SK-N-SH treated with all-trans-retinoic acid at 6 μM for 48 hours (cell line): ENCODE data around the gene HIP1.
"Not testable (repeated sequence)": the region's sequence is repeated elsewhere in the genome, so short reads cannot be mapped to it uniquely, and the experiment has no call there.

Experiments used
- ATAC-seq: fragments of 200-7000 bp; cut with Tn5 transposase; 3 replicates; pipeline ENCODE4 v1.9.1; 2020; ENCODE audit warnings: mild to moderate bottlenecking, moderate library complexity
- ARNTL ChIP-seq: fragments of 450-650 bp; formaldehyde crosslinking; IDR thresholded peaks from 2 replicates; pipeline ENCODE4 v1.5.0; 2020; ENCODE audit warnings: low read depth, mild to moderate bottlenecking, moderate library complexity, borderline replicate concordance
- BACH2 ChIP-seq: fragments of 250-450 bp; sonication (Bioruptor Pico); IDR thresholded peaks from 2 replicates; pipeline ENCODE4 v1.9.0; 2021; ENCODE audit warnings: mild to moderate bottlenecking, borderline replicate concordance
- CREB5 ChIP-seq: fragments of 250-450 bp; sonication (Bioruptor Pico); IDR thresholded peaks from 2 replicates; pipeline ENCODE4 v1.5.1; 2020; ENCODE audit warnings: low read depth, mild to moderate bottlenecking, moderate library complexity
- CSDC2 ChIP-seq: fragments of 250-450 bp; sonication (Bioruptor Pico); IDR thresholded peaks from 2 replicates; pipeline ENCODE4 v1.5.0; 2020; ENCODE audit warnings: mild to moderate bottlenecking, moderate library complexity
- CSRNP3 ChIP-seq: fragments of 250-450 bp; sonication (Bioruptor Pico); IDR thresholded peaks from 2 replicates; pipeline ENCODE4 v1.5.1; 2021; ENCODE audit warnings: mild to moderate bottlenecking, moderate library complexity
- ESRRG ChIP-seq: fragments of 250-450 bp; sonication (Bioruptor Pico); IDR thresholded peaks from 2 replicates; pipeline ENCODE4 v1.6.1; 2021; ENCODE audit warnings: mild to moderate bottlenecking
- GLIS3 ChIP-seq: fragments of 250-450 bp; sonication (Bioruptor Pico); IDR thresholded peaks from 2 replicates; pipeline ENCODE4 v1.5.0; 2020; ENCODE audit warnings: mild to moderate bottlenecking, moderate library complexity
- OSR1 ChIP-seq: fragments of 250-450 bp; sonication (Bioruptor Pico); IDR thresholded peaks from 2 replicates; pipeline ENCODE4 v1.8.0; 2022; ENCODE audit warnings: moderate library complexity, mild to moderate bottlenecking, inconsistent platforms
- PATZ1 ChIP-seq: fragments of 250-450 bp; sonication (Bioruptor Pico); IDR thresholded peaks from 2 replicates; pipeline ENCODE4 v1.8.0; 2020; ENCODE audit warnings: mild to moderate bottlenecking, moderate library complexity, borderline replicate concordance
- RARB ChIP-seq: fragments of 250-450 bp; sonication (Bioruptor Pico); IDR thresholded peaks from 2 replicates; pipeline ENCODE4 v1.8.0; 2021; ENCODE audit warnings: mild to moderate bottlenecking, moderate library complexity
- SNAI2 ChIP-seq: fragments of 250-450 bp; sonication (Bioruptor Pico); IDR thresholded peaks from 2 replicates; pipeline ENCODE4 v1.5.0; 2020; ENCODE audit warnings: mild to moderate bottlenecking, moderate library complexity
- TCF4 ChIP-seq: fragments of 250-450 bp; sonication (Bioruptor Pico); IDR thresholded peaks from 2 replicates; pipeline ENCODE4 v1.8.0; 2021; ENCODE audit warnings: mild to moderate bottlenecking, moderate library complexity, borderline replicate concordance
- TOX ChIP-seq: fragments of 250-450 bp; sonication (Bioruptor Pico); IDR thresholded peaks from 2 replicates; pipeline ENCODE4 v1.8.0; 2021; ENCODE audit warnings: mild to moderate bottlenecking, moderate library complexity, borderline replicate concordance
- ZC3H10 ChIP-seq: fragments of 250-450 bp; sonication (Bioruptor Pico); IDR thresholded peaks from 2 replicates; pipeline ENCODE4 v1.5.1; 2021; ENCODE audit warnings: mild to moderate bottlenecking, moderate library complexity
- ZNF565 ChIP-seq: fragments of 450-650 bp; formaldehyde crosslinking; conservative IDR thresholded peaks from 2 replicates; pipeline ENCODE4 v1.5.0; 2020; ENCODE audit warnings: low read depth, mild to moderate bottlenecking, moderate library complexity
- ZNF8 ChIP-seq: fragments of 450-650 bp; formaldehyde crosslinking; IDR thresholded peaks from 2 replicates; pipeline ENCODE4 v1.5.0; 2020; ENCODE audit warnings: mild to moderate bottlenecking, moderate library complexity

HIP1 gene

GRCh38 chr7:75614401-75614800, 124.3 kb downstream of the HIP1 start (continued):
- TF ChIP-seq OSR1 (CRISPR knock-in tag) (no peak), GLIS3 (CRISPR knock-in tag) (no peak), ESRRG (CRISPR knock-in tag) (no peak)

- no peak for TF ChIP-seq BACH2 (CRISPR knock-in tag)
- no peak for TF ChIP-seq ZC3H10
- no peak for TF ChIP-seq SNAI2 (CRISPR knock-in tag)
- TF ChIP-seq PATZ1 (CRISPR knock-in tag), result no peak
- no peak for TF ChIP-seq RARB (CRISPR knock-in tag)
- TF ChIP-seq ZNF8 (CRISPR knock-in tag), result no peak
- no peak for ATAC-seq
These were observed 125.4 kb downstream of the HIP1 start for GRCh38 chr7:75613351-75613750.

GRCh38 chr7:75611557-75612178, 127.1 kb downstream of the HIP1 start:
- ATAC-seq, result peak; percentile 55
- TF ChIP-seq ESRRG (CRISPR knock-in tag) (no peak), ARNTL (CRISPR knock-in tag) (no peak), TOX (no peak), CREB5 (CRISPR knock-in tag) (no peak)

GRCh38 chr7:75609416-75609815, 129.3 kb downstream of the HIP1 start:
- not testable (repeated sequence) for ATAC-seq

- TF ChIP-seq PATZ1 (CRISPR knock-in tag) (no peak), ZNF565 (no peak), TCF4 (CRISPR knock-in tag) (no peak), CSDC2 (CRISPR knock-in tag) (no peak), TOX (no peak), GLIS3 (CRISPR knock-in tag) (no peak), CSRNP3 (CRISPR knock-in tag) (no peak)
- TF ChIP-seq, all 23 proteins: peak for 0
These were observed 130.2 kb downstream of the HIP1 start for GRCh38 chr7:75608451-75609122.

GRCh38 chr7:75604408-75604807, 134.3 kb downstream of the HIP1 start:
- TF ChIP-seq SNAI2 (CRISPR knock-in tag), result no peak
- no peak for TF ChIP-seq CSDC2 (CRISPR knock-in tag)
- TF ChIP-seq ZNF8 (CRISPR knock-in tag), result no peak
- TF ChIP-seq RARB (CRISPR knock-in tag), result no peak
- no peak for TF ChIP-seq CSRNP3 (CRISPR knock-in tag)
- TF ChIP-seq ZC3H10, result no peak
- no peak for TF ChIP-seq CREB5 (CRISPR knock-in tag)
- TF ChIP-seq TCF4 (CRISPR knock-in tag), result no peak
- no peak for ATAC-seq

More at GRCh38 chr7:75608451-75609122, 130.2 kb downstream of the HIP1 start:
- no peak; the same call in 2 of the 3 replicates for ATAC-seq

- ATAC-seq, result not testable (repeated sequence)
These were observed 135.9 kb downstream of the HIP1 start for GRCh38 chr7:75602831-75603230.
